H1 (cell line): ENCODE results near the gene LARGE2. TPM values are rescaled to one million over a fixed set of nuclear protein-coding genes. Genes with fewer than 3 reads are reported as not detected.

Experiments used
- CTCF ChIA-PET: fragments of 300-600 bp; sonication (Branson Sonifier 250); formaldehyde crosslinking; loops from one replicate; lab custom pipeline; 2021; ENCODE audit not compliant: partially characterized antibody; lab: Charles Lee
- POLR2A ChIA-PET: fragments of 300-600 bp; sonication (Branson Sonifier 250); formaldehyde crosslinking; loops from one replicate; lab custom pipeline; 2021; ENCODE audit warnings: inconsistent platforms; ENCODE audit not compliant: partially characterized antibody; lab: Charles Lee
- DNase-seq, 2 experiments: peaks; one replicate each; pipeline versions ENCODE4 v3.0.0 to v3.0.0-alpha.2; 2010 to 2022; ENCODE audit warnings: low spot score in 2 of 2, low read depth in 1 of 2, mixed read lengths in 1 of 2
- FAIRE-seq: peaks from 2 replicates; lab custom pipeline; 2011; peaks lifted over from hg19 to GRCh38; lab: Jason Lieb, UNC
- H2AFZ ChIP-seq: 2 replicates; pipeline ENCODE4 v1.8.1; 2012; ENCODE audit warnings: low read length, inconsistent platforms
- H2AK5ac ChIP-seq: 2 replicates; pipeline ENCODE4 v1.6.1; 2013; ENCODE audit warnings: low read depth, low read length
- H2BK120ac ChIP-seq: replicated peaks from 2 replicates; pipeline ENCODE3; 2013; ENCODE audit warnings: low read depth, low read length, inconsistent platforms
- H2BK12ac ChIP-seq: 2 replicates; pipeline ENCODE4 v1.6.1; 2013; ENCODE audit warnings: low read depth, low read length
- H2BK15ac ChIP-seq: 2 replicates; pipeline ENCODE4 v1.6.1; 2013; ENCODE audit warnings: low read length
- H2BK20ac ChIP-seq: 2 replicates; pipeline ENCODE4 v1.6.1; 2013; ENCODE audit warnings: low read length
- H2BK5ac ChIP-seq: 2 replicates; pipeline ENCODE4 v1.6.1; 2013; ENCODE audit warnings: low read depth, low read length
- H3K14ac ChIP-seq: 2 replicates; pipeline ENCODE4 v1.6.1; 2013; ENCODE audit warnings: inconsistent platforms; ENCODE audit not compliant: insufficient read length
- H3K18ac ChIP-seq: 2 replicates; pipeline ENCODE4 v1.6.1; 2013; ENCODE audit warnings: low read length; ENCODE audit errors: extremely low read depth
- H3K23ac ChIP-seq: 2 replicates; pipeline ENCODE4 v1.6.1; 2013; ENCODE audit warnings: inconsistent platforms; ENCODE audit not compliant: insufficient read length
- H3K23me2 ChIP-seq: 2 replicates; pipeline ENCODE4 v1.6.1; 2013; ENCODE audit warnings: low read depth, low read length
- H3K27ac ChIP-seq: 2 replicates; pipeline ENCODE4 v1.6.1; 2011; ENCODE audit warnings: low read depth, low read length, inconsistent platforms
- H3K27me3 ChIP-seq, 4 experiments: replicated peaks in 1 of 4; 1 replicate in 1 of 4; 2 replicates in 3 of 4; pipeline versions ENCODE4 v1.6.1 to v1.8.1; 2011 to 2013; ENCODE audit warnings: low read length in 3 of 4, mild to moderate bottlenecking in 3 of 4, inconsistent platforms in 2 of 4, mixed read lengths in 2 of 4, moderate library complexity in 1 of 4; ENCODE audit not compliant: control insufficient read depth in 3 of 4, insufficient read depth in 3 of 4; ENCODE audit errors: extremely low read depth in 1 of 4
- H3K36me3 ChIP-seq, 4 experiments: 2 replicates each; pipeline versions ENCODE4 v1.6.1 to v1.8.1; 2011 to 2013; ENCODE audit warnings: mild to moderate bottlenecking in 4 of 4, low read length in 3 of 4, moderate library complexity in 2 of 4, control low read depth in 1 of 4, inconsistent platforms in 1 of 4; ENCODE audit not compliant: insufficient read depth in 4 of 4, control insufficient read depth in 2 of 4
- H3K4ac ChIP-seq: replicated peaks from 2 replicates; pipeline ENCODE3; 2013; ENCODE audit warnings: low read length, low read depth, mixed read lengths, inconsistent platforms; ENCODE audit not compliant: insufficient read length
- H3K4me1 ChIP-seq, 4 experiments: replicated peaks in 1 of 4; 1 replicate in 1 of 4; 2 replicates in 3 of 4; pipeline versions ENCODE4 v1.6.1 to v1.8.1; 2011 to 2013; ENCODE audit warnings: low read length in 3 of 4, inconsistent platforms in 2 of 4, mixed read lengths in 1 of 4; ENCODE audit not compliant: insufficient read depth in 4 of 4, control insufficient read depth in 3 of 4
- H3K4me2 ChIP-seq, 2 experiments: 2 replicates each; pipeline versions ENCODE4 v1.6.1 to v1.8.1; 2011 to 2013; ENCODE audit warnings: low read depth in 2 of 2, low read length in 2 of 2, control low read depth in 1 of 2, inconsistent platforms in 1 of 2, mild to moderate bottlenecking in 1 of 2; ENCODE audit not compliant: insufficient read depth in 1 of 2
- H3K4me3 ChIP-seq, 4 experiments: fragments of 200-600, 300-600 bp in 1 of 4; sonication (generic), shearing (Covaris generic), sonication (Bioruptor Twin) in 1 of 4; 2 replicates each; pipeline versions ENCODE4 v1.5.1 to v1.8.1; 2011 to 2016; ENCODE audit warnings: low read length in 4 of 4, low read depth in 3 of 4, control low read depth in 2 of 4, inconsistent platforms in 2 of 4, mild to moderate bottlenecking in 2 of 4, mixed read lengths in 1 of 4, moderate library complexity in 1 of 4; ENCODE audit not compliant: insufficient read depth in 2 of 4; ENCODE audit errors: extremely low read depth in 1 of 4
- H3K56ac ChIP-seq: replicated peaks from 2 replicates; pipeline ENCODE3; 2013; ENCODE audit warnings: low read depth, mild to moderate bottlenecking, mixed read lengths, low read length, inconsistent platforms; ENCODE audit not compliant: insufficient read length
- H3K79me1 ChIP-seq: 2 replicates; pipeline ENCODE4 v1.6.1; 2013; ENCODE audit warnings: low read depth, low read length, control low read depth
- H3K79me2 ChIP-seq, 2 experiments: 2 replicates each; pipeline versions ENCODE4 v1.6.1 to v1.8.1; 2012 to 2013; ENCODE audit warnings: low read length in 2 of 2, mild to moderate bottlenecking in 2 of 2, inconsistent platforms in 1 of 2; ENCODE audit not compliant: insufficient read depth in 2 of 2, control insufficient read depth in 1 of 2
- H3K9ac ChIP-seq, 4 experiments: replicated peaks in 1 of 4; 1 replicate in 1 of 4; 2 replicates in 3 of 4; pipeline versions ENCODE4 v1.6.1 to v1.8.1; 2011 to 2013; ENCODE audit warnings: low read depth in 3 of 4, low read length in 3 of 4, control low read depth in 2 of 4, mild to moderate bottlenecking in 2 of 4, moderate library complexity in 2 of 4, inconsistent platforms in 1 of 4; ENCODE audit errors: extremely low read depth in 1 of 4
- H3K9me3 ChIP-seq, 2 experiments: 2 replicates each; pipeline versions ENCODE4 v1.6.1 to v1.8.1; 2012 to 2013; ENCODE audit warnings: mild to moderate bottlenecking in 2 of 2, moderate library complexity in 2 of 2, control low read depth in 1 of 2, inconsistent platforms in 1 of 2, low read depth in 1 of 2, low read length in 1 of 2, mixed read lengths in 1 of 2; ENCODE audit not compliant: insufficient read depth in 2 of 2
- H4K20me1 ChIP-seq, 2 experiments: replicated peaks in 1 of 2; 2 replicates each; pipeline versions ENCODE3 to v1.8.1; 2011 to 2013; ENCODE audit warnings: inconsistent platforms in 2 of 2, low read length in 2 of 2, mild to moderate bottlenecking in 1 of 2; ENCODE audit not compliant: insufficient read depth in 2 of 2, control insufficient read depth in 1 of 2
- H4K5ac ChIP-seq: 2 replicates; pipeline ENCODE4 v1.6.1; 2013; ENCODE audit warnings: low read length, low read depth, mixed read lengths, inconsistent platforms; ENCODE audit not compliant: insufficient read length
- H4K8ac ChIP-seq: 2 replicates; pipeline ENCODE4 v1.8.0; 2013; ENCODE audit warnings: mild to moderate bottlenecking, moderate library complexity, low read length, inconsistent platforms; ENCODE audit not compliant: insufficient read depth; ENCODE audit errors: extremely low read depth
- H4K91ac ChIP-seq: replicated peaks from 2 replicates; pipeline ENCODE3; 2013; ENCODE audit warnings: low read length, mixed read lengths, inconsistent platforms; ENCODE audit not compliant: insufficient read length
- CTBP2 ChIP-seq: IDR thresholded peaks from 2 replicates; pipeline ENCODE4 v1.7.0; 2011; ENCODE audit warnings: borderline replicate concordance, mild to moderate bottlenecking, moderate library complexity, mixed read lengths, low read length; ENCODE audit not compliant: insufficient read depth, insufficient read length
- JUN ChIP-seq: IDR thresholded peaks from 2 replicates; pipeline ENCODE4 v1.6.1; 2011; ENCODE audit warnings: low read depth, mild to moderate bottlenecking, improper control_type of control experiment, low read length
- NRF1 ChIP-seq: IDR thresholded peaks from 2 replicates; pipeline ENCODE4 v1.6.1; 2011; ENCODE audit warnings: mild to moderate bottlenecking, low read depth, low read length, improper control_type of control experiment
- SP1 ChIP-seq: IDR thresholded peaks from 2 replicates; pipeline ENCODE4 v1.6.1; 2011; ENCODE audit warnings: low read depth, low read length
- WGBS, 2 experiments: shearing (Covaris generic) in 1 of 2; methylation state at CpG; one replicate each; pipeline versions ENCODE4 v1.1.6 to v1.1.7; 2013 to 2015; ENCODE audit warnings: low lambda C conversion rate in 2 of 2, mixed read lengths in 2 of 2, inconsistent platforms in 1 of 2, low coverage in 1 of 2, missing lambda C conversion rate in 1 of 2; ENCODE audit not compliant: insufficient replicate concordance in 2 of 2, insufficient coverage in 1 of 2, insufficient read length in 1 of 2; ENCODE audit errors: extremely low coverage in 1 of 2, missing lambda C conversion rate in 1 of 2; 5-methylcytosine and 5-hydroxymethylcytosine counted together
- polyA plus RNA-seq, 7 experiments: library from polyadenylated mRNA; depleted of rRNA in 3 of 7; stranded (reverse) in 5 of 7; unstranded in 2 of 7; fragments of >200 nt in 5 of 7; fragments of 200-250 nt in 2 of 7; gene quantifications; 1 replicate in 5 of 7; 2 replicates in 1 of 7; 4 replicates in 1 of 7; pipeline versions ENCODE4 v1.2.1 to v1.2.3, GENCODE V29; 2011 to 2013; ENCODE audit warnings: missing spikeins in 2 of 7, mixed read lengths in 2 of 7
- total RNA-seq: library from RNA; stranded (reverse); fragmentation: NEBNext Ultra II Directional; extraction: Animal tissue kit (Norgen Biotek cat#: 25700); gene quantifications from 2 replicates; pipeline ENCODE4 v1.2.1, GENCODE V29; 2021

LARGE2 gene
- total and polyA plus RNA-seq, 2 of the 8 experiments (the other 6 are each of a cell fraction or from before 2014, with no cell fraction given), result 111 to 137 TPM

GRCh38 chr11:45889555-45889954, 32.9 kb upstream of the LARGE2 start:
- H2BK120ac ChIP-seq, result no peak overlapping the region
- peaks cover 0 to 11% of the 10 kb centered on the region in 2 experiments for H4K20me1 ChIP-seq
- no peak overlapping the region for H3K23ac ChIP-seq
- H4K5ac ChIP-seq, result no peak overlapping the region
- H3K79me2 ChIP-seq, result no peaks in the 10 kb centered on the region; a peak in 1 of 4 replicates
- no peak overlapping the region for H3K14ac ChIP-seq
- H2AK5ac ChIP-seq, result no peak overlapping the region
- no peak overlapping the region for H3K4me3 ChIP-seq
- no peak overlapping the region for H2BK20ac ChIP-seq
- H3K23me2 ChIP-seq, result peaks cover 8% of the 10 kb centered on the region; the same call in 1 of the 2 replicates
- H2AFZ ChIP-seq, result no peak overlapping the region
- DNase-seq, result no peak
- no peaks in the 10 kb centered on the region for H3K9me3 ChIP-seq
- H3K79me1 ChIP-seq, result no peaks in the 10 kb centered on the region; the same call in 1 of the 2 replicates
- FAIRE-seq, result no peak
- POLR2A ChIA-PET, result interaction anchor here (0.8 kb wide), 1 partner anchor 348 kb away, joined by 3 read pairs; no protein-coding TSS in a partner anchor
- no peaks in the 10 kb centered on the region; a peak in 2 of 7 replicates for H3K27me3 ChIP-seq
- H3K27ac ChIP-seq, result no peak overlapping the region
- no peaks in the 10 kb centered on the region for H3K36me3 ChIP-seq
- no peak overlapping the region for H3K18ac ChIP-seq
- peaks cover 0 to 14% (median 8%) of the 10 kb centered on the region in 4 experiments; a peak in 6 of 7 replicates for H3K4me1 ChIP-seq
- no peak overlapping the region for H3K56ac ChIP-seq
- no peak overlapping the region for H3K4me2 ChIP-seq
- no peak for TF ChIP-seq NRF1
- TF ChIP-seq CTBP2, result no peak
- no peak for TF ChIP-seq SP1
- no peak for TF ChIP-seq JUN
- H3K4ac ChIP-seq, result no peak overlapping the region
- CTCF ChIA-PET, result interaction anchor here (0.9 to 5.7 kb wide), 6 partner anchors 13 to 424 kb away, joined by 3 to 32 read pairs (median 3); no protein-coding TSS in a partner anchor
- H4K8ac ChIP-seq, result no peak overlapping the region
- H4K91ac ChIP-seq, result no peak overlapping the region
- 91% methylated on average over 8 of the region's 8 CpGs; no CpG with 5 or more reads in 1 of the 2 experiments for WGBS, 2 experiments
- no peak overlapping the region for H2BK5ac ChIP-seq
- no peak overlapping the region for H3K9ac ChIP-seq
- no peak overlapping the region for H2BK12ac ChIP-seq
- no peak overlapping the region for H2BK15ac ChIP-seq
